Thyroid gland (tissue), 4 donors: ENCODE measurements around the gene AKR1E2.

Experiments
- CTCF ChIP-seq, 6 experiments: fragments of 200-600 bp in 3 of 6; fragments of 450-650 bp in 3 of 6; sonication (generic) in 3 of 6; IDR thresholded peaks; one replicate each; pipeline ENCODE4 v1.5.1; 2016 to 2019; ENCODE audit warnings: antibody characterized with exemption in 6 of 6, mild to moderate bottlenecking in 2 of 6, inconsistent platforms in 1 of 6, moderate library complexity in 1 of 6
- POLR2A ChIP-seq, 2 donors: fragments of 450-650 bp; IDR thresholded peaks; one replicate each; pipeline ENCODE4 v1.6.1; 2017; ENCODE audit warnings: antibody characterized with exemption in 2 of 2, mild to moderate bottlenecking in 2 of 2, moderate library complexity in 1 of 2

DNA sequence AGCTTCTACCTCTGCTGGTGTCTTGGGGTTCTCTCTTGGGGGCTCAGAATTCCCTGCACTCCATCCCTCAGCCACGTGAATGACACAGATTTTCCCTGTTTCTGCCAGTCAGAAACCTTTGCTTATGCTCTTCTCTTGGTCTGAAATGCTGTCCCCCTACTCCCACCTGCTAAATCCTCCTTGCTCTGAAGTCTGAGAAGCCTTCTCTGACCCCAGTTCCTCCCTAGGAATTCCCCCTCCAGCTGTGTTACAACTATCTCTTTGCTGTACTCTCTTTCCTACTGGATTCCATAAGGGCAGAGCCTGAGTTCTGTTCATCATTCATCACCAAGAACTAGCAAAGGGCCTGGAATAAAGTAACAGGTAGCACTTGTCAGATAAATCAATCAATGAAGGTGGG, 33.6 kb upstream of the AKR1E2 start:
- TF ChIP-seq POLR2A (IDR thresholded peaks at IDR 0.05): no peak
- no peak for TF ChIP-seq CTCF (IDR thresholded peaks at IDR 0.05)
